ENCODE results near the gene AEBP1. TPM values are rescaled to one million over a fixed set of nuclear protein-coding genes. Genes with fewer than 3 reads are reported as not detected.
A peak's percentile ranks its signal among the peaks of the same experiment; 100 is the strongest.

AEBP1 gene
- total RNA-seq, 1 donor from 2014 or later: 65.0 TPM

DNA sequence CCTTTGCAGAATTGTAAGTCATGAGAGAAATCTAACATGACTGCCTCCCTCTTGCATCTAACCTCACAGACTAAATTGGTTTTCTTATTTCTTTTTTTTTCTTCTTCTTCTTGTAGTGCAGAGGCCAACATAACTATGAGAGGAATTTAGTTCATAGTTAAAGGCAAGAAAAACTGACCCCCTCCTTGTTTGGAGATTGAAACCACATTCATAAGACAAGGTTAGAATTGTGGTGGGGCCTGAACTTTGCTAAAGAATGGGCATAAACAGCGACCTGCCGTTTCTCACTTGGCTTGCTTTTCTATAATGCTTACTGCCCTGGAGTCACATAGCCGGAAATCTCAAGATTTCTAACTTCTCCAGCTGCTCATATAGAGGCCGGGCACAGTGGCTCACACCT, 19.4 kb upstream of the AEBP1 start:
- FAIRE-seq (no peak), DNase-seq (ENCODE audit: low read depth) (peak; percentile 40)
- H3K4me3 ChIP-seq (ENCODE audit: insufficient read depth, low read depth, low read length): no peak overlapping the region
- Mint-ChIP-seq H3K4me1 (ENCODE audit: low read depth, unreplicated experiment) (peaks cover 31% of the 10 kb centered on the region), H3K4me3 (ENCODE audit: unreplicated experiment) (no peak overlapping the region), H3K36me3 (ENCODE audit: low read depth, unreplicated experiment) (peaks cover 4% of the 10 kb centered on the region), H3K27ac (ENCODE audit: unreplicated experiment) (peak overlapping the region; percentile 76), H3K9me3 (ENCODE audit: unreplicated experiment) (no peaks in the 10 kb centered on the region), H3K27me3 (ENCODE audit: low read depth, unreplicated experiment) (no peaks in the 10 kb centered on the region)
- no peaks in the 10 kb centered on the region for H3K27me3 ChIP-seq (ENCODE audit: insufficient read depth, low read length)
- peaks cover 36% of the 10 kb centered on the region for H3K4me1 ChIP-seq (ENCODE audit: insufficient read depth, low read length)
- H4K20me1 ChIP-seq (ENCODE audit: insufficient read depth, low read length): no peaks in the 10 kb centered on the region
- H2AFZ ChIP-seq (ENCODE audit: low read depth, low read length): no peak overlapping the region
- H3K4me2 ChIP-seq (ENCODE audit: low read length): peak overlapping the region; percentile 7
- H3K79me2 ChIP-seq (ENCODE audit: insufficient read depth, low read length): peaks cover 15% of the 10 kb centered on the region
- no peaks in the 10 kb centered on the region for H3K9me3 ChIP-seq (ENCODE audit: insufficient read depth, low read depth, low read length)
- no peaks in the 10 kb centered on the region for H3K36me3 ChIP-seq (ENCODE audit: insufficient read depth, low read length)
- TF ChIP-seq EZH2 (IDR thresholded peaks at IDR 0.05; ENCODE audit: insufficient read depth, low read length) (no peak), CTCF (IDR thresholded peaks at IDR 0.05; ENCODE audit: insufficient read depth, low read depth, low read length) (no peak)
- H3K9ac ChIP-seq (ENCODE audit: low read length): no peak overlapping the region
- no peak overlapping the region for H3K27ac ChIP-seq (ENCODE audit: low read depth, low read length)

GRCh38 chr7:44085546-44085945, 18.6 kb upstream of the AEBP1 start:
- FAIRE-seq: no peak

More at GRCh38 chr7:44085546-44085945, 18.6 kb upstream of the AEBP1 start:
- no peak overlapping the region for H2AFZ ChIP-seq (ENCODE audit: low read depth, low read length)
- H3K9ac ChIP-seq (ENCODE audit: low read length): no peak overlapping the region
- H3K79me2 ChIP-seq (ENCODE audit: insufficient read depth, low read length): peaks cover 14% of the 10 kb centered on the region
- TF ChIP-seq EZH2 (IDR thresholded peaks at IDR 0.05; ENCODE audit: insufficient read depth, low read length) (no peak), CTCF (IDR thresholded peaks at IDR 0.05; ENCODE audit: insufficient read depth, low read depth, low read length) (no peak)
- no peaks in the 10 kb centered on the region for H3K36me3 ChIP-seq (ENCODE audit: insufficient read depth, low read length)
- Mint-ChIP-seq H3K9me3 (ENCODE audit: unreplicated experiment) (no peaks in the 10 kb centered on the region), H3K4me1 (ENCODE audit: low read depth, unreplicated experiment) (peaks cover 31% of the 10 kb centered on the region), H3K36me3 (ENCODE audit: low read depth, unreplicated experiment) (peaks cover 4% of the 10 kb centered on the region), H3K4me3 (ENCODE audit: unreplicated experiment) (no peak overlapping the region), H3K27me3 (ENCODE audit: low read depth, unreplicated experiment) (no peaks in the 10 kb centered on the region), H3K27ac (ENCODE audit: unreplicated experiment) (peak overlapping the region; percentile 76)
- H3K4me3 ChIP-seq (ENCODE audit: insufficient read depth, low read depth, low read length): no peak overlapping the region
- DNase-seq (ENCODE audit: low read depth): no peak
- no peak overlapping the region for H3K4me2 ChIP-seq (ENCODE audit: low read length)
- H4K20me1 ChIP-seq (ENCODE audit: insufficient read depth, low read length): no peaks in the 10 kb centered on the region
- H3K4me1 ChIP-seq (ENCODE audit: insufficient read depth, low read length): peaks cover 36% of the 10 kb centered on the region
- H3K27ac ChIP-seq (ENCODE audit: low read depth, low read length): no peak overlapping the region
- H3K27me3 ChIP-seq (ENCODE audit: insufficient read depth, low read length): no peaks in the 10 kb centered on the region
- no peaks in the 10 kb centered on the region for H3K9me3 ChIP-seq (ENCODE audit: insufficient read depth, low read depth, low read length)

Measured in astrocyte (in vitro differentiated cells and primary cell).